ENCODE data around the gene WFDC2. TPM values are rescaled to one million over a fixed set of nuclear protein-coding genes. Genes with fewer than 3 reads are reported as not detected.

The WFDC2 gene
- total and polyA plus RNA-seq, 2 donors (not counting 3 experiments of a cell fraction or from before 2014, with no cell fraction given): not detected

GRCh38 chr20:45467861-45468260 lies 1.7 kb upstream of the WFDC2 start:
- no peaks in the 10 kb centered on the region for H3K36me3 ChIP-seq (ENCODE audit: control insufficient read depth in 2 of 2, extremely low read depth in 1 of 2, insufficient read depth in 2 of 2, low read length in 2 of 2)
- no peaks in the 10 kb centered on the region for H3K79me2 ChIP-seq (ENCODE audit: control insufficient read depth, insufficient read depth, low read length)
- no peaks in the 10 kb centered on the region for H3K9me1 ChIP-seq (replicated peaks; ENCODE audit: control insufficient read depth, extremely low read depth, insufficient read depth, low read length)
- no peak overlapping the region for H3K9ac ChIP-seq (replicated peaks; ENCODE audit: extremely low read depth, insufficient read depth, low read length)
- no peak overlapping the region for H3K27ac ChIP-seq (ENCODE audit: insufficient read depth, low read depth, low read length)
- dilution Hi-C loops (cut with MboI; ENCODE audit: extremely low pct_ligation_motif_present, low sequenced_read_pairs) (no loop called here), intact Hi-C loops (cut with micrococcal nuclease) (no loop called here)
- no peak overlapping the region for H2AFZ ChIP-seq (ENCODE audit: low read depth, low read length)
- ChIA-PET CTCF (interaction anchor here (1.0 to 1.8 kb wide), 4 partner anchors 9 to 423 kb away, joined by 3 to 4 read pairs (median 3); no protein-coding TSS in a partner anchor), POLR2A (no interaction called here)
- FAIRE-seq (no peak), DNase-seq (ENCODE audit: low read depth, low spot score) (no peak)
- H3K4me2 ChIP-seq (ENCODE audit: insufficient read depth, low read length): no peak overlapping the region
- TF ChIP-seq CTCF (IDR thresholded peaks at IDR 0.05; ENCODE audit: extremely low read depth in 1 of 2, insufficient read depth in 1 of 2, low read depth in 1 of 2, low read length in 2 of 2): no peak
- no peak for TF ChIP-seq FOS (IDR thresholded peaks at IDR 0.05; ENCODE audit: borderline replicate concordance, insufficient read depth, low read length)
- no peak for TF ChIP-seq POLR2AphosphoS5 (IDR thresholded peaks at IDR 0.05; ENCODE audit: insufficient read depth, low read depth, low read length)
- no peak for TF ChIP-seq MYC (IDR thresholded peaks at IDR 0.05; ENCODE audit: low read depth, low read length)
- no peak for TF ChIP-seq POLR2A (IDR thresholded peaks at IDR 0.05; ENCODE audit: low read depth, low read length)
- no peak for TF ChIP-seq EZH2 (IDR thresholded peaks at IDR 0.05; ENCODE audit: borderline replicate concordance, low read depth, low read length, severe bottlenecking)
- TF ChIP-seq GATA2 (IDR thresholded peaks at IDR 0.05; ENCODE audit: insufficient read depth, insufficient read length, low read depth, low read length): no peak
- TF ChIP-seq JUN (IDR thresholded peaks at IDR 0.05; ENCODE audit: borderline replicate concordance, insufficient read depth, insufficient read length, low read depth): no peak
- no peak for TF ChIP-seq MAX (IDR thresholded peaks at IDR 0.05; ENCODE audit: insufficient read depth, insufficient read length)
- H3K4me1 ChIP-seq (ENCODE audit: control insufficient read depth, extremely low read depth, insufficient read depth, low read length): peaks cover 4% of the 10 kb centered on the region
- H4K20me1 ChIP-seq (replicated peaks; ENCODE audit: control insufficient read depth, extremely low read depth, insufficient read depth, low read length): no peaks in the 10 kb centered on the region
- BruUV-seq (replicated peaks): no TSS peak
- no peak overlapping the region for H3K4me3 ChIP-seq (replicated peaks in 1 of 3; ENCODE audit: insufficient read depth in 1 of 3, low read depth in 1 of 3, low read length in 3 of 3)
- H3K27me3 ChIP-seq (ENCODE audit: control insufficient read depth in 2 of 2, insufficient read depth in 2 of 2, low read length in 2 of 2): peaks cover 52 to 71% of the 10 kb centered on the region in 2 experiments
- no peaks in the 10 kb centered on the region for H3K9me3 ChIP-seq (replicated peaks; ENCODE audit: control insufficient read depth, insufficient read depth, low read length)

All from endothelial cell of umbilical vein (primary cell).